ENCODE measurements around the gene PFN3.

Gene PFN3

DNA sequence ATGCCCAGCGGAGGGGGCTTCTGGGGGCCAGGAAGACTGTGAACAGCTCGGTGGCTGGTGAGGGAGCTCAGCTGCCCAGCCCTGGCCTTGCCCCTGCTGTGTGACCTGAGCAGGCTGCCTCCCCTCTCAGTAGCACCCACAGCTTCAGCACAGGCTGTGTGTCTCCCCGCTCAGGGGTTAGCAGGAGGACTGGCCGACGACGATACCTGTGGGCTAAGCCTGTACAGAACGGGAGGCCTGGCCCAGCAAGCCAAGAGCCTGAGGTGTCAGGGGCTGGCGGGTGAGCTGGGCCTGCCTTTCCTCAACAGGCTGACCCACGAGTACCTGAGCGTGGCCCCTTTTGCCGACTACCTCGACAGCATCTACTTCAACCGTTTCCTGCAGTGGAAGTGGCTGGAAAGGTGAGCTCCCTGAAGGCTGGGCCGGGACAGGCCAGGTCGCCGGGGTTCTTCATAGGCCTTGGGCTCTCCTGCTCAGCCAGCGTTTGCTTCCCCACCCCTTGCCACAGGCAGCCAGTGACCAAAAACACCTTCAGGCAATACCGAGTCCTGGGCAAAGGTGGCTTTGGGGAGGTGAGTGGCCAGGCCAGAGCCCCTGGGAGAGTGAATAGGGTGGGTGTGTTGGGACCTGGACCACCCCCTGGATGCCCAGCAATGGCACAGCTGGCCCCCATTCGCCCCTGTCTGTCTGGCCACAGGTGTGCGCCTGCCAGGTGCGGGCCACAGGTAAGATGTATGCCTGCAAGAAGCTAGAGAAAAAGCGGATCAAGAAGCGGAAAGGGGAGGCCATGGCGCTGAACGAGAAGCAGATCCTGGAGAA lies 32.6 kb upstream of the PFN3 start:
- TF ChIP-seq ZFP30 (CRISPR knock-in tag; IDR thresholded peaks at IDR 0.05) (no peak), ZNF565 (CRISPR knock-in tag; conservative IDR thresholded peaks at IDR 0.05; ENCODE audit: low read depth) (no peak), ISL1 (CRISPR knock-in tag; IDR thresholded peaks at IDR 0.05) (no peak), SNAI2 (CRISPR knock-in tag; IDR thresholded peaks at IDR 0.05) (no peak), ZNF70 (CRISPR knock-in tag; IDR thresholded peaks at IDR 0.05) (no peak)
- TF ChIP-seq, protein P1, sequence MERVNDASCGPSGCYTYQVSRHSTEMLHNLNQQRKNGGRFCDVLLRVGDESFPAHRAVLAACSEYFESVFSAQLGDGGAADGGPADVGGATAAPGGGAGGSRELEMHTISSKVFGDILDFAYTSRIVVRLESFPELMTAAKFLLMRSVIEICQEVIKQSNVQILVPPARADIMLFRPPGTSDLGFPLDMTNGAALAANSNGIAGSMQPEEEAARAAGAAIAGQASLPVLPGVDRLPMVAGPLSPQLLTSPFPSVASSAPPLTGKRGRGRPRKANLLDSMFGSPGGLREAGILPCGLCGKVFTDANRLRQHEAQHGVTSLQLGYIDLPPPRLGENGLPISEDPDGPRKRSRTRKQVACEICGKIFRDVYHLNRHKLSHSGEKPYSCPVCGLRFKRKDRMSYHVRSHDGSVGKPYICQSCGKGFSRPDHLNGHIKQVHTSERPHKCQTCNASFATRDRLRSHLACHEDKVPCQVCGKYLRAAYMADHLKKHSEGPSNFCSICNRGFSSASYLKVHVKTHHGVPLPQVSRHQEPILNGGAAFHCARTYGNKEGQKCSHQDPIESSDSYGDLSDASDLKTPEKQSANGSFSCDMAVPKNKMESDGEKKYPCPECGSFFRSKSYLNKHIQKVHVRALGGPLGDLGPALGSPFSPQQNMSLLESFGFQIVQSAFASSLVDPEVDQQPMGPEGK (CRISPR knock-in tag; IDR thresholded peaks at IDR 0.05; ENCODE audit: borderline replicate concordance): no peak
- TF ChIP-seq, protein P2, sequence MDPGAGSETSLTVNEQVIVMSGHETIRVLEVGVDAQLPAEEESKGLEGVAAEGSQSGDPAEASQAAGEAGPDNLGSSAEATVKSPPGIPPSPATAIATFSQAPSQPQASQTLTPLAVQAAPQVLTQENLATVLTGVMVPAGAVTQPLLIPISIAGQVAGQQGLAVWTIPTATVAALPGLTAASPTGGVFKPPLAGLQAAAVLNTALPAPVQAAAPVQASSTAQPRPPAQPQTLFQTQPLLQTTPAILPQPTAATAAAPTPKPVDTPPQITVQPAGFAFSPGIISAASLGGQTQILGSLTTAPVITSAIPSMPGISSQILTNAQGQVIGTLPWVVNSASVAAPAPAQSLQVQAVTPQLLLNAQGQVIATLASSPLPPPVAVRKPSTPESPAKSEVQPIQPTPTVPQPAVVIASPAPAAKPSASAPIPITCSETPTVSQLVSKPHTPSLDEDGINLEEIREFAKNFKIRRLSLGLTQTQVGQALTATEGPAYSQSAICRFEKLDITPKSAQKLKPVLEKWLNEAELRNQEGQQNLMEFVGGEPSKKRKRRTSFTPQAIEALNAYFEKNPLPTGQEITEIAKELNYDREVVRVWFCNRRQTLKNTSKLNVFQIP (CRISPR knock-in tag; IDR thresholded peaks at IDR 0.05; ENCODE audit: borderline replicate concordance, low read depth): no peak
- no peak for ATAC-seq

DNA sequence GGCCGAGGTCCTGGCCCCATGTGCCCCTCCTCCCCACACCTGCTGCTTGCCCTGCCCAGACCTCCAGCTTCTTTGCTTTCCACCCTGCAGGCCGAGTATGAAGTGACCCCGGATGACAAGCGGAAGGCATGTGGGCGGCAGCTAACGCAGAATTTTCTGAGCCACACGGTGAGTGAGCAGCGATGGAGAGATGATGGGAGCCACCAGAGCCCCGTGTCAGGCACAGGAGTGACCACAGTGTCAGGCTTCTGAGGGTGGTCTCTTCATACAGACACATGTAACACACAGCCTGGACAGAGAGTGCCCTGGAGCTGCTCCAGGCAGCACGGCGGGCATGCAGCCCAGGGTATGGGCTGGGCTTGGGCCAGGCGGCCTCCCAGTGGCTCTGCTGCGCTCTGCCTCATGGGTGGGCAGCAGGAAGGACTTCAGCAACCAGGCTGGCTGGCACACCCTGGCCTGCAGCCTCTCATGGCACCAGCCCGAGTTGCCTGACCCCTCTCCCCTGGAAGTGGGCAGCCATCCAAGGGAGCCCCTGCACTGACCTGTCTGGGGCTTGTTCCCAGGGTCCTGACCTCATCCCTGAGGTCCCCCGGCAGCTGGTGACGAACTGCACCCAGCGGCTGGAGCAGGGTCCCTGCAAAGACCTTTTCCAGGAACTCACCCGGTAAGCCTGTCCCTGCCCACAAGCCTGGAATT lies 31.8 kb upstream of the PFN3 start:
- ATAC-seq: no peak
- TF ChIP-seq CSDC2 (CRISPR knock-in tag; IDR thresholded peaks at IDR 0.05) (no peak), OSR1 (CRISPR knock-in tag; IDR thresholded peaks at IDR 0.05) (no peak), ZNF70 (CRISPR knock-in tag; IDR thresholded peaks at IDR 0.05) (no peak), ZFP30 (CRISPR knock-in tag; IDR thresholded peaks at IDR 0.05) (no peak)
- TF ChIP-seq, protein P1 (CRISPR knock-in tag; IDR thresholded peaks at IDR 0.05; ENCODE audit: borderline replicate concordance): no peak
- TF ChIP-seq, protein P2 (CRISPR knock-in tag; IDR thresholded peaks at IDR 0.05; ENCODE audit: borderline replicate concordance, low read depth): no peak

DNA sequence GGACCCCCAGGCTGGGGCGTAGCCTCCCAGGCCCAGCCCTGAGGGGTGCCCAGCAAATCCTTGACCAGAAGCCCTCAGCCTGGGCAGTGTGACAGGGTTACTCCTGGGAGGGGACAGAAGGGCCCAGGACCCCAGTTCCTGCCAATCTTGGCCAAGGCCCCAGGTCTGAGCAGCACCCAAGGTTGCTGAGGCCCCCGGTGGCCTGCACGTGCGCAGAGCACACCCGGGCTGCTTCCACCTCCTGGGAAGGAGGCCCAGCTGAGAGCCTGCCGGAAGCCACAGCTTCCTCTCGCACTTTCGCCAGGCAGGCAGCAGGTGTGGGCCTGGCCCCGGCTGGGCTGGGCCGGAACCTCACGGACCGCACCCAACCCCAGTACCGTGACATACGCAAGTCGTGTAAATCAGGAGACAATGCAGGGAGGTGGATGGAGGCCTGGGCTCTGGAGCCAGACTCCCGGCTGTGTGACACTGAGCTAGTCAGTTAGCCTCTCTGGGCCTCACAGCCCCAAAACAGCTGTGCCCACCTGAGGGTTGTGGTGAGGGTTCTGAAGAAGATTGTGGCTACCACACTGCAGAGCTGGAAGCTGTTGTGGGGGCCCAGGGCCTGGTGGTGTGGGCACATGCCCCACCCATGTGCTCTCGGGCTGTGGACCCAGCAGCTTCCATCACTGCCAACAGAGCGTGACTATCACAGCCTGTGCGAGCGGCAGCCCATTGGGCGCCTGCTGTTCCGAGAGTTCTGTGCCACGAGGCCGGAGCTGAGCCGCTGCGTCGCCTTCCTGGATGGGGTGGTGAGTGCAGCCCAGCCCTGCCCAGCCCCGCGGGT lies 31.1 kb upstream of the PFN3 start:
- TF ChIP-seq PPARA (CRISPR knock-in tag; IDR thresholded peaks at IDR 0.05; ENCODE audit: borderline replicate concordance): no peak
- TF ChIP-seq, protein P2 (CRISPR knock-in tag; IDR thresholded peaks at IDR 0.05; ENCODE audit: borderline replicate concordance, low read depth): no peak
- no peak for TF ChIP-seq CSDC2 (CRISPR knock-in tag; IDR thresholded peaks at IDR 0.05)
- TF ChIP-seq ZNF8 (CRISPR knock-in tag; IDR thresholded peaks at IDR 0.05): no peak
- no peak for TF ChIP-seq ZFP30 (CRISPR knock-in tag; IDR thresholded peaks at IDR 0.05)
- no peak for TF ChIP-seq SNAI2 (CRISPR knock-in tag; IDR thresholded peaks at IDR 0.05)
- TF ChIP-seq, protein P3, sequence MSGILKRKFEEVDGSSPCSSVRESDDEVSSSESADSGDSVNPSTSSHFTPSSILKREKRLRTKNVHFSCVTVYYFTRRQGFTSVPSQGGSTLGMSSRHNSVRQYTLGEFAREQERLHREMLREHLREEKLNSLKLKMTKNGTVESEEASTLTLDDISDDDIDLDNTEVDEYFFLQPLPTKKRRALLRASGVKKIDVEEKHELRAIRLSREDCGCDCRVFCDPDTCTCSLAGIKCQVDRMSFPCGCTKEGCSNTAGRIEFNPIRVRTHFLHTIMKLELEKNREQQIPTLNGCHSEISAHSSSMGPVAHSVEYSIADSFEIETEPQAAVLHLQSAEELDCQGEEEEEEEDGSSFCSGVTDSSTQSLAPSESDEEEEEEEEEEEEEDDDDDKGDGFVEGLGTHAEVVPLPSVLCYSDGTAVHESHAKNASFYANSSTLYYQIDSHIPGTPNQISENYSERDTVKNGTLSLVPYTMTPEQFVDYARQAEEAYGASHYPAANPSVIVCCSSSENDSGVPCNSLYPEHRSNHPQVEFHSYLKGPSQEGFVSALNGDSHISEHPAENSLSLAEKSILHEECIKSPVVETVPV (CRISPR knock-in tag; IDR thresholded peaks at IDR 0.05): no peak
- no peak for TF ChIP-seq TOX (CRISPR knock-in tag; IDR thresholded peaks at IDR 0.05; ENCODE audit: borderline replicate concordance)
- TF ChIP-seq ISL1 (CRISPR knock-in tag; IDR thresholded peaks at IDR 0.05): no peak
- no peak for TF ChIP-seq ESRRG (CRISPR knock-in tag; IDR thresholded peaks at IDR 0.05)
- no peak for TF ChIP-seq ZC3H10 (CRISPR knock-in tag; IDR thresholded peaks at IDR 0.05)
- TF ChIP-seq ZFP3 (CRISPR knock-in tag; IDR thresholded peaks at IDR 0.05): no peak

More for the DNA sequence above, 31.1 kb upstream of the PFN3 start:
- ATAC-seq: no peak

All from SK-N-SH treated with all-trans-retinoic acid at 6 μM for 48 hours (cell line).